IPS-15b (cell line): ENCODE data around the gene LINC01488.

Experiments
- H3K27me3 ChIP-seq: one replicate; pipeline ENCODE4 v1.6.1; 2013; ENCODE audit warnings: low read length; ENCODE audit not compliant: control insufficient read depth, insufficient read depth
- H3K36me3 ChIP-seq: one replicate; pipeline ENCODE4 v1.6.1; 2013; ENCODE audit warnings: low read length; ENCODE audit not compliant: control insufficient read depth, insufficient read depth
- H3K4me1 ChIP-seq: one replicate; pipeline ENCODE4 v1.6.1; 2013; ENCODE audit warnings: mild to moderate bottlenecking, low read length; ENCODE audit not compliant: control insufficient read depth, insufficient read depth
- H3K4me3 ChIP-seq: one replicate; pipeline ENCODE4 v1.5.1; 2013; ENCODE audit warnings: low read depth, low read length
- H3K9ac ChIP-seq: one replicate; pipeline ENCODE4 v1.6.1; 2013; ENCODE audit warnings: low read depth, mild to moderate bottlenecking, low read length
- H3K9me3 ChIP-seq: one replicate; pipeline ENCODE4 v1.6.1; 2013; ENCODE audit warnings: mild to moderate bottlenecking, low read length; ENCODE audit not compliant: control insufficient read depth, insufficient read depth

The LINC01488 gene

DNA sequence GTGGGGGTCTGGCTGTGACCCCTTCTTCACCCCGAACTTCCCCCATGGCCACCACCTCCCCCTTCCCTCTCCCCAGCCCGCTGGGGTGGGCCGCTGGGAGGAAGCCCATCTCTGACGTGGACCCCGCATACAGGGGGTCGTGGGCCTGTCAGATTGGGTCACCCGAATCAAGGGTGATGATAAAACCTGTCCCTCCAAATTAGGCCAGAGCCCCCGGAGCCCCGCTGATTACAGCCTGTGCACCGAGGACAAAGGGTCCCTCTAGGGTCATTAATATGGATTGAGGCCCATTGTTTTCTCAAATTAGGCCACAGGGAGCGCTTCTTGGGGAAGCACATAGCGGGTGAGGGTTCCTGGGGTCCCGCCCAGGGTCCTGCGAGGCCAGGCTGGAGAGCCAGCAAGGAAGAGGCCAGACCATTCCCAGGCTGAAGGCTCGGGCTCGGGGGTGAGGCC, 4.9 kb upstream of the LINC01488 start:
- peak overlapping the region; percentile 8 for H3K4me3 ChIP-seq
- no peaks in the 10 kb centered on the region for H3K9me3 ChIP-seq
- H3K4me1 ChIP-seq, result peaks cover 7% of the 10 kb centered on the region
- H3K9ac ChIP-seq, result no peak overlapping the region
- no peaks in the 10 kb centered on the region for H3K36me3 ChIP-seq
- H3K27me3 ChIP-seq, result peaks cover 24% of the 10 kb centered on the region

DNA sequence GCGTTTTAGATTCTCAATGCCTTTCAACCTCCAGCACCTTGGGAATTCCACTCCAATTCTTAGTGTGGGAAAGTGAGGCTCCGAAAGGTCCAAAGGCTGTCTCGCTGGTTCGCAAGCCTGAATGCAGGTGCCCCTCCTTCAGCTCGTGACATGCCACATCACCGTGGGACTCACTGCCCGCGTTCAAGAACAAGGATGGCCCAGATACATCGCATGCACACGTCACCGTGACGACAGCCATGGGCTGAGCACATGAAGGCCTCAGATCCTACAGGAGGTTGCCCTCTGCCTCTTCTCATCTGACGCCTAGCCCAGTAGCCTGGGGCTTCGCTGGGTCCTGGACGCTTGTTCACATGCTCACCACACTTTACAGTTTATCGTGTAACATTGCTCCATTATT, 4.4 kb upstream of the LINC01488 start:
- Histone ChIP-seq H3K36me3 (no peaks in the 10 kb centered on the region), H3K9me3 (no peaks in the 10 kb centered on the region), H3K27me3 (peaks cover 22% of the 10 kb centered on the region), H3K4me1 (peaks cover 7% of the 10 kb centered on the region), H3K9ac (no peak overlapping the region), H3K4me3 (no peak overlapping the region)

DNA sequence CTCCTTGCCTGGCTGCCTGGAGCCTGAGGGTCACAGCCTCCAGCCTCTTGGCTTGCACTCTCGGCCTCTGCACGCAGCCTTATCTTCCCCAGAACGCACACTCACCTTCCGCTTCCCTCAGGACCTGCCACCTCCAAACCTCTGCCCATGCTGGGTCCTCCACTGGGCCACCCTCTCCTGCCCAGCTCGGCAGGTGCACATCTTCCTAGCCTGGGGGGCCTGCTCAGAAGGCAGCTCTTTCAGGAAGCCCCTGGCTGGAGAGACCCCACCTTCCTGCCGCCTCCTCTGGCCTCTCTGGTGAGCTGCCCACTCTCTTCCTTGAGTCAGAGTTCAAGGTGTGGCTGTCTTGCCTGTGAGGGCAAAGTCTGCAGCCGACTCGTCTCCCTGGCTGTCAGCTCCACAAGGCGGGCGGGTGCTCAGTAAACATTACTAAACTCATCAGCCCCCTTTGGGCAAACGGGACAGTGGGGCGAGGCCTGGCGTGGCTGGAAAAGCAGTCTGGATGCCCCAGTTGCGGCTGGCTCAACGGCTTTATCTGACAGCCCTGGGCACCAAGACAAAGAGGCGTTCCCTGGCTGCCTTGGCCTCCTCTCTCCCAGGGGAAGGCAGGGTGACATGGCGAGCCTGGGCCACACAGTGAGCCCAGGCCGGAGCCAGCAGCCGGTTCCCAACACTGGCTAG, 1.7 kb upstream of the LINC01488 start:
- H3K36me3 ChIP-seq, result no peaks in the 10 kb centered on the region
- no peaks in the 10 kb centered on the region for H3K9me3 ChIP-seq
- no peak overlapping the region for H3K4me3 ChIP-seq
- H3K27me3 ChIP-seq, result peaks cover 13% of the 10 kb centered on the region
- no peak overlapping the region for H3K9ac ChIP-seq
- peaks cover 7% of the 10 kb centered on the region for H3K4me1 ChIP-seq

DNA sequence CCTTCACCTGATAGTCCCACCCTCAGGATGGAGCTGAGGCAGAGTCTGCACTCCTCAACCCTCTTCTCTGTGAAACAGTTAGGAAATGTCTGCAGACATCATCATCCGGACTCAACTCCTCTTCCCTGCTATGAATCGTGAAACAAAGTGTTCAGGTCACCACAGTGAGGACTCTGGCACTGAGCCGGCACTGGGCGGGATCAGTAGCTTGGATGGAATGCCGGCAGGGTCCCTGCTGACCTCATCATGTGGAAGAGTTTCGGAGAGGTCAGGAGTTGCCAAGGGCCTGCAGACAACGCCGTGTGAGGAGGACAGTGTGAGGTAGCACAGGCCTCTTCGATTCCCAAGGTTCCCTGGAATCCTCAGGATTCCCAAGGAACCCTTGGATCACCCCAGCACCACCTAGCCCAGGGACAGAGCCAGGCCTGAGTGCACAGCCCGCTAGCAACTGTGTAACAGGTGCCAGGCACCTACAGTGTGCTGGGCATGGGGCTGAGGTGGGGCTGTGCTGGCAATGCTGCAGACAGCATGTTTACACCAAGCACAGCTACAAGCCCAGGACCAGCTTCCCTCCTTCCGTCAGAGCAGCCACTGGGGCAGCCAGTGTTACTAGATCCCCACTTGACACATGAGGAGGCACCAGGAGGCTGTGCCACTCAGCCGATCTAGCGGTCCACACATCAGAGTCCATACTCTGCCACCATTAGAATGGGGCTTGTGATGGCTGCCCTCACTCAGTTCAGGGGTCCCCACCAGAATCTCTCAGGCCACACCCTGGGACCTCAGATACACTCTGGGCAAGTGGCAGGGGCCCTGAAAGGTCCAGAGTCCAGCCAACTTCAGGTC, 693 bp upstream of the LINC01488 start:
- Histone ChIP-seq H3K4me3 (no peak overlapping the region), H3K9ac (no peak overlapping the region), H3K27me3 (peaks cover 8% of the 10 kb centered on the region), H3K4me1 (peaks cover 6% of the 10 kb centered on the region), H3K9me3 (no peaks in the 10 kb centered on the region), H3K36me3 (no peaks in the 10 kb centered on the region)

DNA sequence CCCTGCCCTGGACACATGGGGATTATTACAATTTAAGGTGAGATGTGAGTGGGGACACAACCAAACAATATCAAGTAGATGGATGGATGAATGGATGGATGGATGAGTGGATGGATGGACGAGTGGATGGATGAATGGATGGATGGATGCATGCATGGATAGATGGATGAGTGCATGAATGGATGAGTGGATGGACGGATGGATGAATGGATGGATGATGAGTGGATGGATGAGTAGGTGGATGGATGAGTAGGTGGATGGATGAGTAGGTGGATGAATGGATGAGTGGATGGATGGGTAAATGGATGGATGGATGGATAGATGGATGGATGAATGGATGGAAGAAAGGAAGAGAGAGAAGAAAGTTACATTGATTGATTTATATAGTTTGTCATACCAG, 859 bp downstream of the LINC01488 start:
- peaks cover 4% of the 10 kb centered on the region for H3K27me3 ChIP-seq
- no peak overlapping the region for H3K9ac ChIP-seq
- no peaks in the 10 kb centered on the region for H3K4me1 ChIP-seq
- H3K9me3 ChIP-seq, result no peaks in the 10 kb centered on the region
- H3K4me3 ChIP-seq, result no peak overlapping the region
- H3K36me3 ChIP-seq, result no peaks in the 10 kb centered on the region

DNA sequence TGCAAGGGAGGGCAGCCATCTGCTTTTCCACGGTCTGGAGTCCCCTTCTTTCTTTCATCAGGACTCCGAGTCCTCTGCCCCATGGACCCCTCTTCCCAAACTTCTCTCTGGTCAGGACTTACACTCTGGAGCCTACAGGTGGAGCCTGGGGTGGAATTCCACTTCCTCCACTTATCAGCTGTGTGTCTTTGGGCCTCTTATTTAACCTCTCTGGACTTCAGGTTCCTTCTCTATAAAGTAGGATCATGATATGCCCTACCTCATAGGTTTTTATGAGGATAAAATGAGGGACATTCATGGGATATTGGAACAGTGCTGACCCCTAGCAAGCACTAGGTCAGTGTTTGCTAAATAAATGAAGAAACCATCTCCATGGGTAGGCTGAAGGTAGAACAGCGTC, 1.7 kb downstream of the LINC01488 start:
- Histone ChIP-seq H3K9ac (no peak overlapping the region), H3K36me3 (no peaks in the 10 kb centered on the region), H3K27me3 (no peaks in the 10 kb centered on the region), H3K9me3 (no peaks in the 10 kb centered on the region), H3K4me3 (no peak overlapping the region), H3K4me1 (no peaks in the 10 kb centered on the region)

DNA sequence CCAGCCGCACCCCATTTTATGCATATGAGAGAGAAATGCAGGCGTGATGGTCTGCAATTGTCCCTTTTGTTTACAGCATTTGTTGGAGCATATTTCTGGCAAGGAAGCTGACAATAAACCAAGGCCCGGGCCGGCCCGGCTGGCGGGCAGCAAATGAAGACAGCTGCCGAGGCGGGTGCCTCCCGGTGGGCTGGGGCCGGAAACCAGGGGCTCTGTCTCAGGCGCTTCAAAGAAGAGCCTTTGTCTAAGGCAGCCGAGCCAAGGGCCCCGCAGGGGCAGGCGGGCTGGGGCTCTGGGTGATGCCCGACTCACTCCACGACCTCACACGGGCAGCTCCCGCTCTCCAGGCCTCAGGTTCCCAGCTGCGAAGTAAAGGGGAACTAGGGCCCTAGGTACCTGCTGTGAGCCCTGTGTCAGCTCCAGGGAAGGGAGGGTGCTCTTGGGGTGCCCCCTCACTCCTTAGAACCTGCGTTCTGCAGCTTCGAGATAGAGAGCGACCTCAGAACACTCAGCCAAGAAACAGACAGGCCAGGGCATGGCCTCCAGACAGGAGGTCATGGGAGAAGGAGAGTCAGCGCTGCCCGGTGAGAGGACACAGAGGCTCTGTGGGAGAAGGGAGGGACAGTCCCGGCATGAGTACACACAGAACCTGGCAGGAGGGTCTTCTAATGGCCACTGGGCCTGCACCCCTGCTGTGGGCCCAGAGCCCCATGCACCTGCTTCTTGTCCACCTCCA, 2.4 kb downstream of the LINC01488 start:
- Histone ChIP-seq H3K4me3 (no peak overlapping the region), H3K36me3 (no peaks in the 10 kb centered on the region), H3K9ac (no peak overlapping the region), H3K9me3 (no peaks in the 10 kb centered on the region), H3K4me1 (no peaks in the 10 kb centered on the region), H3K27me3 (no peaks in the 10 kb centered on the region)

DNA sequence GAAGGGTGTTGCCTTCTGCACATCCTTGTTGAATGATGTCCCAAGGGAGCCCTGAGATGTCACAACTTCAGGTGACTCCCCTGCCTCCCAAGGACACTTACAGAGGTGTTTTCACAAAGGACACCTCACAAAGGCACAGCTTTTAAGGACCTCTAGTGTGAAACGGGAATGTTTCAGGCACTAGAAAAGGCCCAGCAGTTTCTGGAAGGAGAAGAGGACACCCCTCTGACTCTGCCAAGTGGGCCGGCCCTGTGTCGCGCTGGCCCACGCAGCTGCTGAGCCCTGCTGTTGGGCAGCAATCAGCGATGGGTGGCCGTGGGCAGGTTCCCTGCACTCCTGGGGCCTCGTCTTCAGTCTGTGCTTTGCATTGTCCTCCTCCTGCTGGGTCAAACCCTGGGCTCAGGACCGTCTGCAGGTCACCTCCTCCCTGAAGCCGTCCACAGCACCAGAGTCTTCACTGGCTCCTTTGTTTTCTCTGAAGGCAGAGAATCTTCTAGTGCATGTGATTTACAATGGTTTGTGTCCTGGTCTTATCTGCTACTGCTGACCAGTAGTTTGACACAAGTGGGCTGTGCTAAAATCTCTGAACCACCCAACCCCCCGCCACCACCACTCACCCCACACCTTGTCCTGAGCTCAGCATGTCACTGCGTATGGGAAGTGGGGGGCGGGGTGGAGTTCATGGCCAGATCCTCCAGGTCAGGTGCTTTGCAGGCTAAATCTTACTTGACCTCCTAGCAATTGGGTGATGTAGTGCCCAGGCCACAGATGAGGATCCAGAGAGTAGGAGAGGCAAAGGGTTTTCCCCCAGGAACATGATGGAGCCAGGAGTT, 3.2 kb downstream of the LINC01488 start:
- H3K9ac ChIP-seq, result no peak overlapping the region
- H3K36me3 ChIP-seq, result no peaks in the 10 kb centered on the region
- H3K9me3 ChIP-seq, result no peaks in the 10 kb centered on the region
- no peaks in the 10 kb centered on the region for H3K4me1 ChIP-seq
- H3K27me3 ChIP-seq, result no peaks in the 10 kb centered on the region
- no peak overlapping the region for H3K4me3 ChIP-seq

DNA sequence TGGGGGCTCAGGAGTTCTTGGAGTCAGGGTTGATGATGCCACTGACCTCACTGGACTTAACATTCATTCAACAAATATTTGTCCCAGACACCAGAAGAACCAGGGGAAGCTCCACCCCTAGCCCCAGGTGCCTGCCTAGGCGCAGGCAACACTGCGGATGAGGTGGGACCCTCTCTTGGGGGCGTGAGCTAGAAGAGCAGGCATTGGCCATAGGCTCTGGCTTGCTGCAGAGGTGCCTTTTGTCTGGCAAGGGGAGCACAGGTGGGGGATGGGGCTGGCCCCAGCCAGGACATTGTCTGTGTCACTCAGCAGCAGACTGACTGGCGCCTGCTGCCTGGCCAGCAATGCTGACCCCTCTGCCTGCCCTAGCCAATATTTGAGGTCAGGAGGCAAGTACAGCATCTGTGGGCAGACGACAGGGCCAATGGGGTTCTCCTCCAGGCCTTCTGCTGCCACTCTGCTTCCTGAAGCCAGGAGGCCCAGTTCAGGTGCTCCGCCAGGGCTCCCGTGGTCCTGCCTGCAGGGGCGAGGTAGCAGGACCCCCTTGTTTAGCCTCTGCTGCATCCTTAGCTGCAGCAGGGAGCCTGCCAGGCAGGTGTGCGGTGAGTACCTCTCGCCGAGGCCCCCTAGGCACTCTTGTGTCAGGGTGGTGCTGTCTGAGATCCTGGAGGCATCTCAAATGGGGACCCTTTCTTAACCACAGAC, 4.0 kb downstream of the LINC01488 start:
- no peaks in the 10 kb centered on the region for H3K27me3 ChIP-seq
- H3K4me3 ChIP-seq, result no peak overlapping the region
- no peaks in the 10 kb centered on the region for H3K9me3 ChIP-seq
- no peak overlapping the region for H3K9ac ChIP-seq
- H3K4me1 ChIP-seq, result no peaks in the 10 kb centered on the region
- H3K36me3 ChIP-seq, result no peaks in the 10 kb centered on the region

DNA sequence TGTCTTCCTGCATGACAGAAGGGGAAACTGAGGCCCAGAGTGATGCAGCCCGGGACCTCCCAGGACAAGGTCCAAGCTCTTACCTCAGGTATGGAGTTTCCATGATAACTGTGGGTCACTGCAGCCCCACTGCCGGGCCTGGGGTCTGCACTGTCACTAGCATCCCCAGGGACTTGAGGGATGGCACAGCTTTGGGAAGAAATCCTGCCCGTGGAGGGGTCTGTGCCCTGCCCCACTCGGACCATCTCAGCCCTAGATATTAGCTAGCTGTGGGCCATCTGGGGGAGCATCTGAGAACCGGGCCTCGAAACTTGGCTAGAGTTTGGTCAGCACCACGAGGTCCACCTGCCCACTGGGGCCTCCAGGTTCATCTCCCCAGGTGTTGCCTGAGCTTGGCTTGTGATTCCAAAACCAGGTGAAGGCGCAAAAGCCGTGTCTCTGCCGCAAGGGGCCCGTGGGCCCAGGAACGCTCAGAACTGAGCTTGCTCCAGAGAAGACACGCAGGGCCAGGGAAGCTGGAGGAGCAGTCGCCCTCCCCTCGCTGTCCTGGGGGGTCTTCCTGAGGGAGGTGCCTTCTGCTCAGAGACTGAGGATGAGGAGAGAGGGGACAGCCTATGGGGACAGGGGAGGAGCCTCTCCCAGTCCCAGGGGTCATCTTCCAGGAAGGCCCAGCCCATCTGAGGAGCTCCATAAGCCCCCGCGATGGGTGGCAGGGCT, 4.8 kb downstream of the LINC01488 start:
- Histone ChIP-seq H3K9me3 (no peaks in the 10 kb centered on the region), H3K4me3 (no peak overlapping the region), H3K36me3 (no peaks in the 10 kb centered on the region), H3K4me1 (no peaks in the 10 kb centered on the region), H3K9ac (no peak overlapping the region), H3K27me3 (no peaks in the 10 kb centered on the region)
